Kidney (tissue), 14 donors: ENCODE data around the gene ROR1. TPM values are rescaled to one million over a fixed set of nuclear protein-coding genes. Genes with fewer than 3 reads are reported as not detected.

Source experiments
- DNase-seq, 5 donors: peaks; one replicate each; pipeline ENCODE4 v3.0.0-alpha.2; 2013 to 2020
- FAIRE-seq: peaks from 2 replicates; lab custom pipeline; 2012; peaks lifted over from hg19 to GRCh38; lab: Jason Lieb, UNC
- H3K27ac ChIP-seq, 2 donors: one replicate each; pipeline ENCODE4 v1.7.0; 2013; ENCODE audit warnings: low read depth in 2 of 2, low read length in 2 of 2, inconsistent platforms in 1 of 2
- H3K27me3 ChIP-seq: one replicate; pipeline ENCODE4 v1.7.1; 2013; ENCODE audit warnings: low read length, inconsistent platforms; ENCODE audit not compliant: control insufficient read depth, insufficient read depth
- H3K36me3 ChIP-seq, 3 donors: one replicate each; pipeline versions ENCODE4 v1.7.0 to v1.7.1; 2013; ENCODE audit warnings: low read length in 3 of 3, control low read depth in 1 of 3, inconsistent platforms in 1 of 3; ENCODE audit not compliant: insufficient read depth in 3 of 3, control insufficient read depth in 2 of 3
- H3K4me1 ChIP-seq, 3 donors: one replicate each; pipeline versions ENCODE4 v1.7.0 to v1.7.1; 2013; ENCODE audit warnings: low read length in 3 of 3, inconsistent platforms in 1 of 3, low read depth in 1 of 3; ENCODE audit not compliant: control insufficient read depth in 2 of 3, insufficient read depth in 2 of 3
- H3K4me3 ChIP-seq, 3 donors: one replicate each; pipeline versions ENCODE4 v1.7.0 to v1.8.1; 2013; ENCODE audit warnings: low read length in 3 of 3, control low read depth in 1 of 3, inconsistent platforms in 1 of 3
- H3K9ac ChIP-seq, 3 donors: one replicate each; pipeline versions ENCODE4 v1.7.0 to v1.7.1; 2013; ENCODE audit warnings: low read length in 3 of 3, control low read depth in 1 of 3, inconsistent platforms in 1 of 3
- H3K9me3 ChIP-seq, 3 donors: one replicate each; pipeline versions ENCODE4 v1.7.0 to v1.7.1; 2013; ENCODE audit warnings: low read length in 3 of 3, control low read depth in 1 of 3, inconsistent platforms in 1 of 3; ENCODE audit not compliant: control insufficient read depth in 2 of 3, insufficient read depth in 1 of 3
- CTCF ChIP-seq: IDR thresholded peaks from 3 replicates; pipeline ENCODE4 v1.5.1; 2012; ENCODE audit warnings: mild to moderate bottlenecking, moderate library complexity, borderline replicate concordance; ENCODE audit not compliant: insufficient read depth; ENCODE audit errors: extremely low read depth
- intact Hi-C: fragments of 100-400 bp; cut with DNase I; formaldehyde crosslinking; loops from one replicate; pipeline ENCODE4 v1.11.1; 2022
- polyA plus RNA-seq: library from polyadenylated mRNA; stranded (reverse); fragments of 350-450 nt; fragmentation: Illumina TruSeq; extraction: RNeasy Lipid Tissue Mini Kit (QIAGEN cat#74804); gene quantifications from one replicate; pipeline ENCODE4 v1.2.3, GENCODE V29; 2014; ENCODE audit warnings: low read depth, low replicate concordance; ENCODE audit not compliant: insufficient read depth
- total RNA-seq: library from RNA; stranded (reverse); fragmentation: NEBNext Ultra II Directional; extraction: Animal tissue kit (Norgen Biotek cat#: 25700); gene quantifications from one replicate; pipeline ENCODE4 v1.2.1, GENCODE V29; 2021
- donor health status: control.
- donor health status: control.
- donor health status: control.
- donor health status: control.
- donor health status: control.
- donor health status: DM: yes; HTN: yes; CAD: no.
- donor health status: Normal renal cell carcinoma (clear cell type).

ROR1 gene
- total and polyA plus RNA-seq, 2 donors from 2014 or later, result 0.77 to 8.0 TPM

DNA sequence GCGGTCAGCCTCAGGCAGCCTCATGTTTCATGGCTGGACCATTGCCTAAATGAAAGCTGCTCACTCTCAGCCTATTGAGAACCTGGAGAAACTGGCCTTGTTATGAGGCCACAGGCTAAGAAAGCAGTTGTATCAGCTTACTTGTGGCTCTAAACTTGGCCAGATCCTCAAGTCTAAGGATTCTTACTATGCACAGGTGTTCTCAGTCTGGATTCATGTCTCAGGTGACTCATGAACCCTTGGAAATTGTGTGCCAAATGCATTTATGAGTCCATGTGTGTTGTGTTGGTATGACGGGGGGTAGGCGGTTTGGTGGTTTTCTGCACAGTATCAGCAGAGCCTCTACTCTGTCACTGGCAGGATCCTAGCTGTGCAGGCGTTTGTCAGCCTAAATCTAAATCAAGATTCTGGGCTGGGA lies 90.4 kb downstream of the ROR1 start:
- FAIRE-seq (no peak), DNase-seq (no peak)
- Histone ChIP-seq H3K9me3 (no peaks in the 10 kb centered on the region), H3K9ac (no peak overlapping the region), H3K27ac (no peak overlapping the region), H3K36me3 (no peaks in the 10 kb centered on the region), H3K27me3 (no peaks in the 10 kb centered on the region), H3K4me3 (no peak overlapping the region), H3K4me1 (no peaks in the 10 kb centered on the region)
- intact Hi-C loops, result no loop called here
- no peak for TF ChIP-seq CTCF

- Histone ChIP-seq H3K9ac (no peak overlapping the region), H3K4me1 (no peaks in the 10 kb centered on the region), H3K4me3 (no peak overlapping the region), H3K27me3 (no peaks in the 10 kb centered on the region), H3K36me3 (no peaks in the 10 kb centered on the region), H3K9me3 (no peaks in the 10 kb centered on the region), H3K27ac (no peak overlapping the region)
- no peak for DNase-seq
- TF ChIP-seq CTCF, result no peak
- FAIRE-seq, result no peak
- intact Hi-C loops, result no loop called here
Observed at GRCh38 chr1:63865561-63865960, 91.7 kb downstream of the ROR1 start.

DNA sequence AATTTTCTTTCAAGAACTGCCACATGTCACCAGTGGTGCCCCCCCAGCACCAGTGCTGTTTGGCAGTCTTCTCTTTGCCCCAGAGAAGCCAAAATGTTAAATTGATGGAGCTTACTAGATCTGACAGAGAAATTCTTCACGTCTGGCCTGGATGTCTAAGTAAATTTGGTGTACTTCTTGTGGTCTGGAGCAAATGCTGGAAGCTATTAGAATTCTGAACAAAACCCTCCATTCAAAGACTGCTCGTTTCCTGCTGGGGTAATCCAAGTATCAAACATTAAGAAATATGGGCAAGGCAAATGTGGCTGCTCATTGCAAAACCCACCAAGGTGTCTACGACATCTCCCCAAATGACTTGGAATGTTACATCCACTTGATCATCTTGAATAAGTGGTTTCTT lies 92.3 kb downstream of the ROR1 start:
- H3K27me3 ChIP-seq, result no peaks in the 10 kb centered on the region
- H3K36me3 ChIP-seq, result no peaks in the 10 kb centered on the region
- H3K9ac ChIP-seq, result no peak overlapping the region
- no peak for FAIRE-seq
- no peaks in the 10 kb centered on the region for H3K4me1 ChIP-seq
- TF ChIP-seq CTCF, result no peak
- DNase-seq, result no peak
- intact Hi-C loops, result no loop called here
- no peak overlapping the region for H3K4me3 ChIP-seq
- H3K27ac ChIP-seq, result no peak overlapping the region
- H3K9me3 ChIP-seq, result no peaks in the 10 kb centered on the region
